ENCODE data around the gene C2orf15.

DNA sequence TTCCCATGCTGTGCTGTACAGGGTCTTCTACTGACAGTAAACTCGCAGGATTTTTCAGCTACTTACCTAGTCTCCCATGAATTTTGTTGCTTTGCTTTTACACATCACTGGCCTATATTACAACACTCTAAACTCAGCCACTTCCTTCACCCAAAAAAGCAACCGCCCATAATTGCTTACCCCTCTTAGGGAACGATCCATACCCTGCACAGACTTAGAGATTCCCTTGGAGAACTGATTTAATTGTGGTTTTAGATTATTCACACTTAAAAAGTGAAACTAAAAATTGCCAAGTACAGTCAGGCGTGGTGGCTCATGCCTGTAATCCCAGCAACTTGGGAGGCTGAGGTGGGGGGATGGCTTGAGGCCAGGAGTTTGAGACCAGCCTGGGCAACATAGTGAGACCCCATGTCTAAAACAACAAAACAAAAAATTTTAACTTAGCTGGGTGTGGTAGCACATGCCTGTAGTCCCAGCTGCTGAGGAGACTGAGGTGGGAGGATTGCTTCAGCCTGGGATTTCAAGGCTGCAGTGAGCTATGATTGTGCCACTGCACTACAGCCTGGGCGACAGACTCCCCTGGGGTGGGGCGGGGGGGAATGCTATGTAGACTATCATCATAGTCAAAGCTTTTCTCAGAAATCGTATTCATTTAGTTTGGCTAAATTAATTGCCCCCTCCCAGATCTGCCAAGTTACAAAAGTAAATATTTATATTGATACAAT, 58.7 kb downstream of the C2orf15 start:
- TF ChIP-seq, protein P1, sequence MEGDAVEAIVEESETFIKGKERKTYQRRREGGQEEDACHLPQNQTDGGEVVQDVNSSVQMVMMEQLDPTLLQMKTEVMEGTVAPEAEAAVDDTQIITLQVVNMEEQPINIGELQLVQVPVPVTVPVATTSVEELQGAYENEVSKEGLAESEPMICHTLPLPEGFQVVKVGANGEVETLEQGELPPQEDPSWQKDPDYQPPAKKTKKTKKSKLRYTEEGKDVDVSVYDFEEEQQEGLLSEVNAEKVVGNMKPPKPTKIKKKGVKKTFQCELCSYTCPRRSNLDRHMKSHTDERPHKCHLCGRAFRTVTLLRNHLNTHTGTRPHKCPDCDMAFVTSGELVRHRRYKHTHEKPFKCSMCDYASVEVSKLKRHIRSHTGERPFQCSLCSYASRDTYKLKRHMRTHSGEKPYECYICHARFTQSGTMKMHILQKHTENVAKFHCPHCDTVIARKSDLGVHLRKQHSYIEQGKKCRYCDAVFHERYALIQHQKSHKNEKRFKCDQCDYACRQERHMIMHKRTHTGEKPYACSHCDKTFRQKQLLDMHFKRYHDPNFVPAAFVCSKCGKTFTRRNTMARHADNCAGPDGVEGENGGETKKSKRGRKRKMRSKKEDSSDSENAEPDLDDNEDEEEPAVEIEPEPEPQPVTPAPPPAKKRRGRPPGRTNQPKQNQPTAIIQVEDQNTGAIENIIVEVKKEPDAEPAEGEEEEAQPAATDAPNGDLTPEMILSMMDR (IDR thresholded peaks at IDR 0.05): no peak
- TF ChIP-seq POLR2A (IDR thresholded peaks at IDR 0.05; ENCODE audit: low read depth): no peak
- TF ChIP-seq EP300 (IDR thresholded peaks at IDR 0.05): no peak
- TF ChIP-seq POLR2AphosphoS5 (IDR thresholded peaks at IDR 0.05): no peak

Data from esophagus muscularis mucosa (tissue), 4 donors.